RWPE2 (cell line): ENCODE data around the gene S100A3.

Experiments used
- ATAC-seq: fragments of 200-7000 bp; cut with Tn5 transposase; 3 replicates; pipeline ENCODE4 v1.9.1; 2021; ENCODE audit warnings: low read depth
- DNase-seq: peaks from one replicate; pipeline ENCODE4 v3.0.0-alpha.2; 2020; ENCODE audit warnings: low spot score
- H3K27ac ChIP-seq: fragments of 450-650 bp; 2 replicates; pipeline ENCODE4 v1.5.1; 2017; ENCODE audit warnings: mild to moderate bottlenecking; ENCODE audit not compliant: poor library complexity, severe bottlenecking
- H3K27me3 ChIP-seq: fragments of 250-450 bp; sonication (Bioruptor Pico); 2 replicates; pipeline ENCODE4 v1.5.1; 2021; ENCODE audit warnings: mild to moderate bottlenecking, moderate library complexity; ENCODE audit not compliant: insufficient read depth, poor library complexity, severe bottlenecking
- H3K36me3 ChIP-seq: fragments of 250-450 bp; sonication (Bioruptor Pico); 2 replicates; pipeline ENCODE4 v1.5.1; 2020; ENCODE audit warnings: low read depth, mild to moderate bottlenecking, moderate library complexity
- H3K4me1 ChIP-seq: fragments of 250-450 bp; sonication (Bioruptor Pico); 2 replicates; pipeline ENCODE4 v1.5.1; 2021; ENCODE audit warnings: mild to moderate bottlenecking, moderate library complexity; ENCODE audit not compliant: insufficient read depth, poor library complexity, severe bottlenecking
- H3K4me3 ChIP-seq: fragments of 250-450 bp; sonication (Bioruptor Pico); 2 replicates; pipeline ENCODE4 v1.5.1; 2021; ENCODE audit warnings: mild to moderate bottlenecking, moderate library complexity; ENCODE audit not compliant: severe bottlenecking
- H3K9me3 ChIP-seq: fragments of 250-450 bp; sonication (Bioruptor Pico); 2 replicates; pipeline ENCODE4 v1.5.1; 2021; ENCODE audit warnings: mild to moderate bottlenecking, moderate library complexity; ENCODE audit not compliant: severe bottlenecking
- TF ChIP-seq, protein P1 (sequence below): fragments of 450-650 bp; IDR thresholded peaks from one replicate; pipeline ENCODE4 v1.5.1; 2017; ENCODE audit warnings: mild to moderate bottlenecking, moderate library complexity; ENCODE audit not compliant: poor library complexity, severe bottlenecking

The S100A3 gene

GRCh38 chr1:153506386-153506785 lies 42.7 kb downstream of the S100A3 start:
- TF ChIP-seq, protein P1, sequence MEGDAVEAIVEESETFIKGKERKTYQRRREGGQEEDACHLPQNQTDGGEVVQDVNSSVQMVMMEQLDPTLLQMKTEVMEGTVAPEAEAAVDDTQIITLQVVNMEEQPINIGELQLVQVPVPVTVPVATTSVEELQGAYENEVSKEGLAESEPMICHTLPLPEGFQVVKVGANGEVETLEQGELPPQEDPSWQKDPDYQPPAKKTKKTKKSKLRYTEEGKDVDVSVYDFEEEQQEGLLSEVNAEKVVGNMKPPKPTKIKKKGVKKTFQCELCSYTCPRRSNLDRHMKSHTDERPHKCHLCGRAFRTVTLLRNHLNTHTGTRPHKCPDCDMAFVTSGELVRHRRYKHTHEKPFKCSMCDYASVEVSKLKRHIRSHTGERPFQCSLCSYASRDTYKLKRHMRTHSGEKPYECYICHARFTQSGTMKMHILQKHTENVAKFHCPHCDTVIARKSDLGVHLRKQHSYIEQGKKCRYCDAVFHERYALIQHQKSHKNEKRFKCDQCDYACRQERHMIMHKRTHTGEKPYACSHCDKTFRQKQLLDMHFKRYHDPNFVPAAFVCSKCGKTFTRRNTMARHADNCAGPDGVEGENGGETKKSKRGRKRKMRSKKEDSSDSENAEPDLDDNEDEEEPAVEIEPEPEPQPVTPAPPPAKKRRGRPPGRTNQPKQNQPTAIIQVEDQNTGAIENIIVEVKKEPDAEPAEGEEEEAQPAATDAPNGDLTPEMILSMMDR = no peak
- no peaks in the 10 kb centered on the region for H3K9me3 ChIP-seq
- ATAC-seq (no peak), DNase-seq (no peak)
- H3K36me3 ChIP-seq = no peaks in the 10 kb centered on the region
- H3K4me1 ChIP-seq = peaks cover 23% of the 10 kb centered on the region
- H3K27me3 ChIP-seq = no peaks in the 10 kb centered on the region
- H3K27ac ChIP-seq = peak overlapping the region; percentile 68
- H3K4me3 ChIP-seq = no peak overlapping the region

GRCh38 chr1:153505576-153505975 lies 43.5 kb downstream of the S100A3 start:
- Histone ChIP-seq H3K9me3 (no peaks in the 10 kb centered on the region), H3K4me1 (peaks cover 23% of the 10 kb centered on the region), H3K27ac (no peak overlapping the region), H3K36me3 (no peaks in the 10 kb centered on the region), H3K27me3 (no peaks in the 10 kb centered on the region), H3K4me3 (no peak overlapping the region)
- ATAC-seq (no peak), DNase-seq (no peak)
- TF ChIP-seq, protein P1 = no peak

GRCh38 chr1:153503766-153504165 lies 45.3 kb downstream of the S100A3 start:
- TF ChIP-seq, protein P1 = no peak
- Histone ChIP-seq H3K4me3 (no peak overlapping the region), H3K27ac (no peak overlapping the region), H3K4me1 (peaks cover 23% of the 10 kb centered on the region), H3K9me3 (no peaks in the 10 kb centered on the region), H3K27me3 (no peaks in the 10 kb centered on the region), H3K36me3 (no peaks in the 10 kb centered on the region)
- no peak for ATAC-seq
- no peak for DNase-seq

DNA sequence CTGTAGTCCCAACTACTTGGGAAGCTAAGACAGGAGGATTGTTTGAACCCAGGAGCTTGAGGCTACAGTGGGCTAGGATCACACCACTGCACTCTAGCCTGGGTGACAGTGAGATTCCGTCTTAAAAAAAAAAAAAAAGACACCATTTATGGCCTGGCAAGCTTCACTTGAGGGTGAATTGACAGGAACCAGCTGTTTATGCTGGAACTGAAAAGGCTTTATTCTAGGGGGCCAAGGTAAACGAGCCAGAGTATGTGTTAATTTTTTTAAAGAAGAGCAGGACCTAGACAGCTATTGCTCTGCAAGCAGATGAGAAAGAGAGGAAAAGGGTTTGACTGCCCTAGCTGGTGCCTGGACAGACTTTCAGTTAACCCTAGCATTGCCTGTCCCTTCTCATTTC lies 50.3 kb downstream of the S100A3 start:
- TF ChIP-seq, protein P1 = no peak
- no peak overlapping the region for H3K27ac ChIP-seq
- no peaks in the 10 kb centered on the region for H3K36me3 ChIP-seq
- no peaks in the 10 kb centered on the region for H3K27me3 ChIP-seq
- ATAC-seq (no peak), DNase-seq (no peak)
- H3K4me1 ChIP-seq = peaks cover 2% of the 10 kb centered on the region
- H3K9me3 ChIP-seq = no peaks in the 10 kb centered on the region
- no peak overlapping the region for H3K4me3 ChIP-seq
